GM19372 (cell line): ENCODE results near the gene SLC4A1AP.
"Not testable (repeated sequence)": the region's sequence is repeated elsewhere in the genome, so short reads cannot be mapped to it uniquely, and the experiment has no call there.

Experiments
- ATAC-seq: cut with Tn5 transposase; IDR thresholded peaks from one replicate; pipeline ENCODE4 v1.9.1; 2021; ENCODE audit warnings: mild to moderate bottlenecking, low read depth, moderate library complexity; ENCODE audit not compliant: unreplicated experiment

Gene SLC4A1AP

GRCh38 chr2:27663285-27664153, at the start of gene SLC4A1AP, which contains the start of gene SUPT7L:
Gene SLC4A1AP, plus strand, starts transcription at chr2:27663889. Its CDS starts 26 bp downstream, at chr2:27663915.
Gene SUPT7L, minus strand, starts transcription at chr2:27663614. Its CDS starts 1,422 bp downstream, at chr2:27662192.
- ATAC-seq: peak; percentile 72

- no peak for ATAC-seq
These were observed 49.7 kb upstream of the SLC4A1AP start for GRCh38 chr2:27613985-27614384.

- no peak for ATAC-seq
These were observed 48.4 kb upstream of the SLC4A1AP start for GRCh38 chr2:27615316-27615715.

GRCh38 chr2:27621524-27621923, 42.2 kb upstream of the SLC4A1AP start:
- ATAC-seq: no peak

- ATAC-seq: no peak
These were observed 40.7 kb upstream of the SLC4A1AP start for GRCh38 chr2:27622921-27623384.

- no peak for ATAC-seq
These were observed 38.7 kb upstream of the SLC4A1AP start for GRCh38 chr2:27624943-27625342.

- ATAC-seq: not testable (repeated sequence)
These were observed 37.4 kb upstream of the SLC4A1AP start for GRCh38 chr2:27626323-27626722.

GRCh38 chr2:27626921-27627320, 36.8 kb upstream of the SLC4A1AP start:
- ATAC-seq: not testable (repeated sequence)

- peak; percentile 29 for ATAC-seq
These were observed 35.5 kb upstream of the SLC4A1AP start for GRCh38 chr2:27627963-27628766.

- peak; percentile 92 for ATAC-seq
These were observed 34.7 kb upstream of the SLC4A1AP start, which contains the start of the genes CCDC121 and GPN1 for GRCh38 chr2:27628767-27629709. Gene CCDC121, minus strand, starts transcription at chr2:27629012. Its CDS starts 1,213 bp downstream, at chr2:27627799. Gene GPN1, plus strand, starts transcription at chr2:27629050. Its CDS starts 9 bp downstream, at chr2:27629059.

GRCh38 chr2:27630257-27630656, 33.4 kb upstream of the SLC4A1AP start:
- not testable (repeated sequence) for ATAC-seq

- ATAC-seq: no peak
These were observed 29.4 kb upstream of the SLC4A1AP start for GRCh38 chr2:27634291-27634690.

- ATAC-seq: no peak
These were observed 26.9 kb upstream of the SLC4A1AP start for GRCh38 chr2:27636766-27637165.

- ATAC-seq: no peak
These were observed 25.6 kb upstream of the SLC4A1AP start for GRCh38 chr2:27638037-27638637.

- no peak for ATAC-seq
These were observed 25.0 kb upstream of the SLC4A1AP start for GRCh38 chr2:27638709-27639108.

GRCh38 chr2:27640722-27641245, 22.9 kb upstream of the SLC4A1AP start:
- no peak for ATAC-seq

- ATAC-seq: no peak
These were observed 18.5 kb upstream of the SLC4A1AP start for GRCh38 chr2:27645197-27645596.

- ATAC-seq: no peak
These were observed 16.4 kb upstream of the SLC4A1AP start for GRCh38 chr2:27647289-27647688.

- no peak for ATAC-seq
These were observed 16.0 kb upstream of the SLC4A1AP start for GRCh38 chr2:27647737-27648136.
